MM.1S (cell line): ENCODE data around the gene CEACAM4.

ENCODE experiments used
- CTCF ChIP-seq: fragments of 300-600 bp; sonication (generic); IDR thresholded peaks from 2 replicates; pipeline ENCODE4 v1.5.1; 2016; ENCODE audit warnings: antibody characterized with exemption, low read length, mixed read lengths
- EZH2 ChIP-seq: fragments of 300-600 bp; sonication (generic); optimal IDR thresholded peaks from 2 replicates; pipeline ENCODE3; 2017; ENCODE audit warnings: low read depth, mild to moderate bottlenecking, antibody characterized with exemption, low read length, mixed read lengths

GRCh38 chr19:41575998-41576397, 50.9 kb downstream of the CEACAM4 start, which contains the start of gene CEACAM21:
- TF ChIP-seq EZH2 (no peak), CTCF (no peak)
